GM12892 (cell line): ENCODE measurements around the gene HPS4.

Experiments
- POLR2A ChIP-seq: IDR thresholded peaks from 2 replicates; pipeline ENCODE4 v1.6.1; 2011; ENCODE audit warnings: low read depth, low read length, control low read depth
- POLR2AphosphoS5 ChIP-seq: IDR thresholded peaks from 2 replicates; pipeline ENCODE4 v1.6.1; 2011; ENCODE audit warnings: low read depth, low read length, control low read depth
- TAF1 ChIP-seq: IDR thresholded peaks from 2 replicates; pipeline ENCODE4 v1.6.1; 2011; ENCODE audit warnings: low read depth, mild to moderate bottlenecking, control low read depth, low read length, borderline replicate concordance

- TF ChIP-seq POLR2A (no peak), POLR2AphosphoS5 (no peak), TAF1 (no peak)
Observed at GRCh38 chr22:26439559-26439958, 44.0 kb downstream of the HPS4 start.
